Esophagus mucosa (tissue), 1 donor: ENCODE results near the gene SIPA1. TPM values are rescaled to one million over a fixed set of nuclear protein-coding genes. Genes with fewer than 3 reads are reported as not detected.

Experiments
- total RNA-seq: library from RNA; stranded (reverse); gene quantifications from one replicate; pipeline ENCODE4 v1.2.4, GENCODE V29; 2023
- donor health status: DM: yes; HTN: yes; CAD: no.

SIPA1 gene
- total RNA-seq, 1 donor from 2014 or later = 23.1 TPM

Other genes starting within 250 kb of the SIPA1 start
- gene NEAT1, start 215.3 kb upstream of the SIPA1 start, total RNA-seq = 389 TPM
- gene MALAT1, start 139.1 kb upstream of the SIPA1 start, total RNA-seq = 4,086 TPM
- 36.7 TPM for gene SCYL1, start 113.0 kb upstream of the SIPA1 start, total RNA-seq
- gene LTBP3, start 79.7 kb upstream of the SIPA1 start, total RNA-seq = 20.9 TPM
- gene ZNRD2, start 67.6 kb upstream of the SIPA1 start, total RNA-seq = 31.8 TPM
- 25.9 TPM for gene FAM89B, start 65.6 kb upstream of the SIPA1 start, total RNA-seq
- 52.6 TPM for gene EHBP1L1, start 62.0 kb upstream of the SIPA1 start, total RNA-seq
- 20.2 TPM for gene KCNK7, start 42.3 kb upstream of the SIPA1 start, total RNA-seq
- 32.4 TPM for gene MAP3K11, start 23.9 kb upstream of the SIPA1 start, total RNA-seq
- gene PCNX3, start 22.3 kb upstream of the SIPA1 start, total RNA-seq = 23.8 TPM
- gene RELA, start 24.8 kb downstream of the SIPA1 start, total RNA-seq = 50.3 TPM
- 47.3 TPM for gene KAT5, start 74.2 kb downstream of the SIPA1 start, total RNA-seq
- gene RNASEH2C, start 82.7 kb downstream of the SIPA1 start, total RNA-seq = 28.7 TPM
- gene AP5B1, start 142.9 kb downstream of the SIPA1 start, total RNA-seq = 18.2 TPM
- 49.0 TPM for gene OVOL1, start 149.0 kb downstream of the SIPA1 start, total RNA-seq
- gene SNX32, start 195.9 kb downstream of the SIPA1 start, total RNA-seq = 0.12 TPM
- 645 TPM for gene CFL1, start 220.1 kb downstream of the SIPA1 start, total RNA-seq
- gene MUS81, start 222.3 kb downstream of the SIPA1 start, total RNA-seq = 20.4 TPM
- gene EFEMP2, start 234.7 kb downstream of the SIPA1 start, total RNA-seq = 4.6 TPM
- not detected for gene CTSW, start 241.7 kb downstream of the SIPA1 start, total RNA-seq